ENCODE measurements around the gene CAMK1D. TPM values are rescaled to one million over a fixed set of nuclear protein-coding genes. Genes with fewer than 3 reads are reported as not detected.

Gene CAMK1D
- total RNA-seq, 8 experiments from 2014 or later: 1.9 to 15.8 (median 7.4) TPM

- 66 to 100% (median 88%) methylated on average over 1 to 12 of the region's 14 CpGs; no CpG with 5 or more reads in 2 of the 10 experiments for WGBS, 10 experiments
- no peak overlapping the region for H3K4me3 ChIP-seq
- in situ Hi-C loops (cut with MboI; ENCODE audit: low pct_unique_long_range_greater_than_20kb in 2 of 9, low sequenced_read_pairs in 9 of 9, unreplicated experiment in 9 of 9): loop anchor here in 1 of 9 experiments (25.0 kb wide), 1 partner anchor 370 kb away; no protein-coding TSS in a partner anchor
- ATAC-seq (replicated peaks in 6 of 8): peak in 2 of 8 experiments; percentile 47 to 61
- peaks cover 4 to 9% of the 10 kb centered on the region in 2 donors for H3K4me1 ChIP-seq (replicated peaks in 1 of 2)
- H3K27ac ChIP-seq: no peak overlapping the region
These were observed 282.6 kb downstream of the CAMK1D start for GRCh38 chr10:12631787-12632562.

- Histone ChIP-seq H3K4me3 (no peak overlapping the region), H3K4me1 (replicated peaks in 1 of 2) (peaks cover 4 to 18% of the 10 kb centered on the region in 2 donors), H3K27ac (no peak overlapping the region)
- no peak for ATAC-seq (replicated peaks in 6 of 8)
- in situ Hi-C loops (cut with MboI; ENCODE audit: low pct_unique_long_range_greater_than_20kb in 2 of 9, low sequenced_read_pairs in 9 of 9, unreplicated experiment in 9 of 9): loop anchor here in 1 of 9 experiments (25.0 kb wide), 1 partner anchor 372 kb away; no protein-coding TSS in a partner anchor
- WGBS, 10 experiments: 40 to 100% (median 80%) methylated on average over 1 to 7 of the region's 11 CpGs; no CpG with 5 or more reads in 2 of the 10 experiments
These were observed 284.7 kb downstream of the CAMK1D start for GRCh38 chr10:12633776-12634620.

GRCh38 chr10:12634621-12634931 lies 285.2 kb downstream of the CAMK1D start:
- no peak for ATAC-seq (replicated peaks in 6 of 8)
- H3K4me3 ChIP-seq: no peak overlapping the region
- H3K27ac ChIP-seq: no peak overlapping the region
- in situ Hi-C loops (cut with MboI; ENCODE audit: low pct_unique_long_range_greater_than_20kb in 2 of 9, low sequenced_read_pairs in 9 of 9, unreplicated experiment in 9 of 9): loop anchor here in 1 of 9 experiments (25.0 kb wide), 1 partner anchor 372 kb away; no protein-coding TSS in a partner anchor
- 81% methylated on average over 6 of the region's 10 CpGs; no CpG with 5 or more reads in 9 of the 10 experiments for WGBS, 10 experiments
- H3K4me1 ChIP-seq (replicated peaks in 1 of 2): peaks cover 4 to 18% of the 10 kb centered on the region in 2 donors

DNA sequence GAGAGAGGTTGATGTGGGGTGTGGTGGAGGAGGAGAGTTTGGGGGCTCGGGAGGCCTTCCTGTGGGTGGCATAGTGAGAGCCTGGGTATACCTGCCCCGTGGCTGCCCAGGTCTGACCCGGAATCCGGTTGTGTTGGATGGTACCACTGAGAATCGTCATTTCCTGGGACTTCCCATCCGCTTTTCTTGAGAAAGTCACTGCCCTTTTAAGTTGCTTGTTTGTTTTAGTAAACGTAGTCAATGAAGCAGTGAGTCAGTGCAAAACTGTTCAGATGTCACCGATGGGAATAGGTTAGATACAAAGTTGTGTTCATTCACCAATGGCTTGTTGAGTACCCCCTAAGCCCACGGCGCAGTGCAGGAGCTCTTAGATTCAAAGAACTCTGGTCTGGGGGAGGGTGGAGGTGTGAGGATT lies 285.8 kb downstream of the CAMK1D start:
- in situ Hi-C loops (cut with MboI; ENCODE audit: low pct_unique_long_range_greater_than_20kb in 2 of 9, low sequenced_read_pairs in 9 of 9, unreplicated experiment in 9 of 9): loop anchor here in 1 of 9 experiments (25.0 kb wide), 1 partner anchor 373 kb away; no protein-coding TSS in a partner anchor
- WGBS, 10 experiments: 53 to 100% (median 86%) methylated on average over 1 to 9 of the region's 10 CpGs; no CpG with 5 or more reads in 1 of the 10 experiments
- ATAC-seq (replicated peaks in 6 of 8): no peak
- Histone ChIP-seq H3K27ac (no peak overlapping the region), H3K4me3 (no peak overlapping the region), H3K4me1 (replicated peaks in 1 of 2) (peaks cover 4 to 18% of the 10 kb centered on the region in 2 donors)

- no peak for ATAC-seq (replicated peaks in 6 of 8)
- H3K4me3 ChIP-seq: no peak overlapping the region
- in situ Hi-C loops (cut with MboI; ENCODE audit: low pct_unique_long_range_greater_than_20kb in 2 of 9, low sequenced_read_pairs in 9 of 9, unreplicated experiment in 9 of 9): loop anchor here in 1 of 9 experiments (25.0 kb wide), 1 partner anchor 374 kb away; no protein-coding TSS in a partner anchor
- 44 to 100% (median 98%) methylated on average over 1 to 3 of the region's 3 CpGs; no CpG with 5 or more reads in 2 of the 10 experiments for WGBS, 10 experiments
- no peak overlapping the region for H3K27ac ChIP-seq
- H3K4me1 ChIP-seq (replicated peaks in 1 of 2): peaks cover 4 to 18% of the 10 kb centered on the region in 2 donors
These were observed 287.2 kb downstream of the CAMK1D start for GRCh38 chr10:12636571-12636970.

DNA sequence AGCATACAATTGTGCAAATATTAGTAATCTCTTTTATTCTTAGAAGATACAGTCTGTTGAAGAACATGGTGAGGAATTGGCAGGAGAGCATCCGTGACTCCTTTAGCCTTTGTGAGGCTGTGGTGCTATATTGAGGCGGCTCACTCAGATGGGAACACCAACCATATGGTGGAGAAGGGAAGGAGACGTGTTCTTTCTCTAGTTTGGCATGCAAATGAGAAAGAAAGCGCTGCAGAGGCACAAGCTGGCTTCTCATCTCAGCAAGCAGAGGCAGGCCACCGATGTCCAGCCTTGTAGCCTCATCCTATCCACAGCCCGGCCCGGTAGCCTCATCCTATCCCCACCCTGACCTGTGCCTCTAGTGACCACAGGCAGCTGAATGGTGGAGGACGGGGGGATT lies 288.3 kb downstream of the CAMK1D start:
- WGBS, 10 experiments: 70 to 100% (median 93%) methylated on average over 1 to 6 of the region's 8 CpGs; no CpG with 5 or more reads in 5 of the 10 experiments
- Histone ChIP-seq H3K4me1 (replicated peaks in 1 of 2) (peaks cover 4 to 18% of the 10 kb centered on the region in 2 donors), H3K27ac (no peak overlapping the region), H3K4me3 (no peak overlapping the region)
- ATAC-seq (replicated peaks in 6 of 8): peak in 2 of 8 experiments; percentile 31 to 59
- in situ Hi-C loops (cut with MboI; ENCODE audit: low pct_unique_long_range_greater_than_20kb in 2 of 9, low sequenced_read_pairs in 9 of 9, unreplicated experiment in 9 of 9): loop anchor here in 1 of 9 experiments (25.0 kb wide), 1 partner anchor 375 kb away; no protein-coding TSS in a partner anchor

DNA sequence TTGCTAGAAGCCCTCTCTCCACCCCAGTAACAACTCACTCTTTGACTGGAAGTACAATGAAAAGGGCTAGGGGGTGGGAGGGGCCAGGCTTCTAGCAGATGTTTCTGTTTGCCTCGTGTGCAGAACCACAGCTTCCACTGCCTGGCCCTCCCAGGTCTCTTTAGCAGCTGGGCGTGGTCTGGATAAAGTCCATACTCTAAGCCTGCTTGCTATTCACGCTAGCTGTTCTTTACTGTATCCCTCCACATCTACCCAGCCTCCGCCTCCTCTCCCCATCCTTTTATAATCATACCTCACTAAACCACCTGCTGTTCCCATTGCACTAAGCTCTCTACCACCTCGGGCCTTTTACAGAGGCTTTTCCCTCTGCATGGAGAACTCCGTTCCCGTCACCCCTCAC lies 288.8 kb downstream of the CAMK1D start:
- Histone ChIP-seq H3K27ac (no peak overlapping the region), H3K4me1 (replicated peaks in 1 of 2) (peaks cover 4 to 18% of the 10 kb centered on the region in 2 donors), H3K4me3 (no peak overlapping the region)
- in situ Hi-C loops (cut with MboI; ENCODE audit: low pct_unique_long_range_greater_than_20kb in 2 of 9, low sequenced_read_pairs in 9 of 9, unreplicated experiment in 9 of 9): loop anchor here in 1 of 9 experiments (25.0 kb wide), 1 partner anchor 376 kb away; no protein-coding TSS in a partner anchor
- 20 to 92% (median 58%) methylated on average over 1 to 3 of the region's 7 CpGs; no CpG with 5 or more reads in 4 of the 10 experiments for WGBS, 10 experiments
- ATAC-seq (replicated peaks in 6 of 8): peak; percentile 34 to 99 (median 76)

GRCh38 chr10:12638781-12639180 lies 289.4 kb downstream of the CAMK1D start:
- no peak for ATAC-seq (replicated peaks in 6 of 8)
- Histone ChIP-seq H3K4me1 (replicated peaks in 1 of 2) (peaks cover 4 to 18% of the 10 kb centered on the region in 2 donors), H3K27ac (no peak overlapping the region), H3K4me3 (no peak overlapping the region)
- in situ Hi-C loops (cut with MboI; ENCODE audit: low pct_unique_long_range_greater_than_20kb in 2 of 9, low sequenced_read_pairs in 9 of 9, unreplicated experiment in 9 of 9): loop anchor here in 1 of 9 experiments (25.0 kb wide), 1 partner anchor 376 kb away; no protein-coding TSS in a partner anchor
- WGBS, 10 experiments: 63 to 87% (median 74%) methylated on average over 4 to 6 of the region's 11 CpGs; no CpG with 5 or more reads in 5 of the 10 experiments

GRCh38 chr10:12639996-12640944 lies 290.9 kb downstream of the CAMK1D start:
- in situ Hi-C loops (cut with MboI; ENCODE audit: low pct_unique_long_range_greater_than_20kb in 2 of 9, low sequenced_read_pairs in 9 of 9, unreplicated experiment in 9 of 9): loop anchor here in 1 of 9 experiments (25.0 kb wide), 1 partner anchor 378 kb away; no protein-coding TSS in a partner anchor
- WGBS, 10 experiments: 46 to 90% (median 80%) methylated on average over 3 to 12 of the region's 12 CpGs
- no peak overlapping the region for H3K27ac ChIP-seq
- no peak overlapping the region for H3K4me3 ChIP-seq
- ATAC-seq (replicated peaks in 6 of 8): no peak
- peaks cover 0 to 9% of the 10 kb centered on the region in 2 donors for H3K4me1 ChIP-seq (replicated peaks in 1 of 2)

DNA sequence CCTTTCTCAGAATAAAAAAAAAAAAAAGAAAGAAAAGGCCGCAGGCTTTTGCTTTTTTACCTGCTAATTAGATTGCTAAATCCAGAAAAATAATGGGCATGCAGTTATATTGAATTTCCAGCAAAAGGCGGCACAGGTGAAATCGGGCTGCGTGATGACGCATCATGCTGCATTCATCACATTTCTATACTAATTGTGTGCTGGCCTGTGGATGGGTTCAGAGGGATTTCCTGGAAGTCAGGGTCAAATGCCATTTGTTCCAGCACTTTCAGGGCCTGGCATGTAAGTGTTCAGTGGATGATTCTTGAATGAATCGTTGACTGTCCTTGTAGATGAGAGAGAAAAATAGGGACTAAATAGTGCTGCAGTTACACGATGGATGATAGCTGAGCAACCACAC lies 292.7 kb downstream of the CAMK1D start:
- WGBS, 10 experiments: 33 to 100% (median 88%) methylated on average over 3 to 7 of the region's 7 CpGs; no CpG with 5 or more reads in 2 of the 10 experiments
- Histone ChIP-seq H3K4me3 (no peak overlapping the region), H3K4me1 (replicated peaks in 1 of 2) (peaks cover 0 to 9% of the 10 kb centered on the region in 2 donors), H3K27ac (no peak overlapping the region)
- in situ Hi-C loops (cut with MboI; ENCODE audit: low pct_unique_long_range_greater_than_20kb in 2 of 9, low sequenced_read_pairs in 9 of 9, unreplicated experiment in 9 of 9): loop anchor here in 1 of 9 experiments (25.0 kb wide), 1 partner anchor 380 kb away; no protein-coding TSS in a partner anchor
- ATAC-seq (replicated peaks in 6 of 8): peak in 3 of 8 experiments; percentile 24 to 63 (median 45)

DNA sequence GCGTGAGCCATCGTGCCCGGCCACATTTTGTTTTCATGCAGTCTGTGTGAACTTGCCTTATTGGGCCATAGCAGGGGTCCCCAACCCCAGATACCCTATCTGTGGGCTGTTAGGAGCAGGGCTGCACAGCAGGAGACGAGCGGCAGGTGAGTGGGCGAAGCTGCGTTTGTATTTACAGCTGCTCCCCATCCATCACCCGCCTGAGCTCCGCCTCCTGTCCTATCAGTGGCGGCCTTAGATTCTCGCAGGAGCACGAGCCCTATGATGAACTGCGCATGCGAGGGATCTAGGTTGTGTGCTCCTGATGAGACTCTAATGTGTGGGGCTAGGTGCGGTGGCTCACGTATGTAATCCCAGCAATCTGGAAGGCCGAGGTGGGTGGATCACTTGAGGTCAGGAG lies 293.9 kb downstream of the CAMK1D start:
- Histone ChIP-seq H3K4me1 (replicated peaks in 1 of 2) (peaks cover 0 to 2% of the 10 kb centered on the region in 2 donors), H3K4me3 (no peak overlapping the region), H3K27ac (no peak overlapping the region)
- in situ Hi-C loops (cut with MboI; ENCODE audit: low pct_unique_long_range_greater_than_20kb in 2 of 9, low sequenced_read_pairs in 9 of 9, unreplicated experiment in 9 of 9): loop anchor here in 1 of 9 experiments (25.0 kb wide), 1 partner anchor 381 kb away; no protein-coding TSS in a partner anchor
- WGBS, 10 experiments: 80 to 91% (median 89%) methylated on average over 1 to 4 of the region's 17 CpGs; no CpG with 5 or more reads in 6 of the 10 experiments
- ATAC-seq (replicated peaks in 6 of 8): peak in 3 of 8 experiments; percentile 26 to 38 (median 33)

Measured in motor neuron (in vitro differentiated cells).